ENCODE measurements around the gene LRRC56.

The LRRC56 gene

GRCh38 chr11:506238-506994, 30.9 kb upstream of the LRRC56 start (continued):
- TF ChIP-seq ZNF580 (tag by site-specific recombination; IDR thresholded peaks at IDR 0.05): peak; percentile 89
- TF ChIP-seq PBX3 (CRISPR knock-in tag; IDR thresholded peaks at IDR 0.05): 0 out of 2 replicates have a peak, but pooled peaks have one; percentile 31
- TF ChIP-seq ZNF138 (tag by site-specific recombination; IDR thresholded peaks at IDR 0.05; ENCODE audit: borderline replicate concordance): no peak
- peak; percentile 38; the same call in 1 of the 2 replicates for TF ChIP-seq GLIS1 (tag by site-specific recombination; IDR thresholded peaks at IDR 0.05)
- TF ChIP-seq ZNF596 (tag by site-specific recombination; IDR thresholded peaks at IDR 0.05): no peak
- TF ChIP-seq ZNF514 (tag by site-specific recombination; IDR thresholded peaks at IDR 0.05): no peak
- TF ChIP-seq ZNF426 (tag by site-specific recombination; IDR thresholded peaks at IDR 0.05): no peak
- TF ChIP-seq KLF7 (tag by site-specific recombination; IDR thresholded peaks at IDR 0.05; ENCODE audit: borderline replicate concordance): no peak
- no peak for TF ChIP-seq ZNF777 (tag by site-specific recombination; IDR thresholded peaks at IDR 0.05; ENCODE audit: borderline replicate concordance)
- peak; percentile 63 for TF ChIP-seq KLF10 (tag by site-specific recombination; IDR thresholded peaks at IDR 0.05)
- no peak for TF ChIP-seq ZNF837 (tag by site-specific recombination; IDR thresholded peaks at IDR 0.05)
- TF ChIP-seq ZNF248 (tag by site-specific recombination; IDR thresholded peaks at IDR 0.05): no peak
- no peak for TF ChIP-seq GLI4 (tag by site-specific recombination; IDR thresholded peaks at IDR 0.05)
- TF ChIP-seq ZBTB21 (tag by site-specific recombination; IDR thresholded peaks at IDR 0.05): 0 out of 2 replicates have a peak, but pooled peaks have one; percentile 51
- TF ChIP-seq SALL2 (tag by site-specific recombination; IDR thresholded peaks at IDR 0.05; ENCODE audit: borderline replicate concordance): no peak
- TF ChIP-seq ZBTB11 (tag by site-specific recombination; conservative IDR thresholded peaks at IDR 0.05; ENCODE audit: low read depth): peak; percentile 70
- no peak for TF ChIP-seq OVOL3 (tag by site-specific recombination; IDR thresholded peaks at IDR 0.05)

DNA sequence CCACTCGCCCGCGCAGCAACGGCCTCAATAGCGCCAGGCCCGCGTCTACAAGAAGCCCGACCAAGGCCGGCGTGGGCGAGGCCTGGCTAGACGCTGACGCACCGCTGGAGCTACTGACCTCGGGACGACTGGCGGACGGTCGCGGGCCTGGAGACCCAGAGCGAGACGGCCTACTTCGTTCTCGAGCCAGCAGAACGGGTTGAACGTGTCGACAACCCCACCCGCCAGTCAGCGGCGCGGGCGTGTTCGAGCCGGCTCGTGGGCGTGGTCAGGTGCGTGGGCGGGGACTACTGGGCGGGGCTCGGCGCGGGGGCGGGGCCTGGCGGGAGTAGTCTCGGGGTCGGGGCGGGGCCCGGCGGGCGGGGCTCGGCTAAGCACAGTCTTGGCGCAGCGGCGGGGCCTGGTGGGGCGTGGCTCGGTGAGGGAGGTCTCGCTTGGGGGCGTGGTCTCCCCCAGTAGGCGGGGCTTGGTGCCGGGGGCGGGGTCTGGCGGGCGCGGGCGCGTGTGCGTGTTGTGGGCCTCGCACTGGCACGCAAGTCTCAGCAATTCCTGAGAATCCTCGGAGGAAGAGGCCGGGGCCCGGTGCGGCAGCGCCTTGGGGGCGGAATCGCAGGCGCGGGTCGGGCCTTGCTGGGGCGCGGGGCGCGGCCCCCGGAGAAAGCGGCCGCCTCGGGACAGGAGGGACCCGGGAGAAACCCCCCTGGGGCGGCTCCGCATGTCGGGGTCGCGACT, 30.2 kb upstream of the LRRC56 start, which contains the start of gene RNH1:
Gene RNH1, minus strand, starts transcription at position 248 of the 732 bp plus-strand sequence. CDS start 5,080 bp downstream, outside the sequence.
- ChIA-PET POLR2A (interaction anchor here (0.9 to 1.9 kb wide), 14 partner anchors 9 to 312 kb away, joined by 3 to 11 read pairs (median 4); partner anchors contain the start of genes BET1L, HRAS, PHRF1 and PNPLA2), CTCF (interaction anchor here (0.5 to 2.0 kb wide), 4 partner anchors 11 to 57 kb away, joined by 3 to 8 read pairs (median 4); partner anchors contain the start of gene PTDSS2)
- Histone ChIP-seq H3K4me3 (ENCODE audit: low read depth, low read length) (peak within 1 kb of the TSS; percentile 90), H3K36me3 (ENCODE audit: control insufficient read depth in 2 of 2, insufficient read depth in 1 of 2, low read length in 2 of 2) (peaks cover 0 to 19% of the 10 kb centered on the region in 2 experiments; a peak in 1 of 3 replicates), H3K4me1 (ENCODE audit: control insufficient read depth, insufficient read depth, low read length) (no peaks in the 10 kb centered on the region), H3K9me3 (ENCODE audit: control insufficient read depth, insufficient read depth, low read depth, low read length) (no peaks in the 10 kb centered on the region), H3K27ac (ENCODE audit: extremely low read depth, low read depth, low read length) (peak within 1 kb of the TSS; percentile 85)
- TF ChIP-seq ZNF585B (tag by site-specific recombination; IDR thresholded peaks at IDR 0.05) (no peak), ZNF768 (tag by site-specific recombination; IDR thresholded peaks at IDR 0.05) (no peak), ZNF548 (tag by site-specific recombination; IDR thresholded peaks at IDR 0.05) (no peak), ZNF654 (tag by site-specific recombination; IDR thresholded peaks at IDR 0.05; ENCODE audit: low read depth) (no peak), GLI4 (tag by site-specific recombination; IDR thresholded peaks at IDR 0.05) (no peak), ZNF792 (tag by site-specific recombination; IDR thresholded peaks at IDR 0.05) (no peak), KLF7 (tag by site-specific recombination; IDR thresholded peaks at IDR 0.05; ENCODE audit: borderline replicate concordance) (0 out of 2 replicates have a peak, but pooled peaks have one; percentile 39)
- TF ChIP-seq, protein P1, sequence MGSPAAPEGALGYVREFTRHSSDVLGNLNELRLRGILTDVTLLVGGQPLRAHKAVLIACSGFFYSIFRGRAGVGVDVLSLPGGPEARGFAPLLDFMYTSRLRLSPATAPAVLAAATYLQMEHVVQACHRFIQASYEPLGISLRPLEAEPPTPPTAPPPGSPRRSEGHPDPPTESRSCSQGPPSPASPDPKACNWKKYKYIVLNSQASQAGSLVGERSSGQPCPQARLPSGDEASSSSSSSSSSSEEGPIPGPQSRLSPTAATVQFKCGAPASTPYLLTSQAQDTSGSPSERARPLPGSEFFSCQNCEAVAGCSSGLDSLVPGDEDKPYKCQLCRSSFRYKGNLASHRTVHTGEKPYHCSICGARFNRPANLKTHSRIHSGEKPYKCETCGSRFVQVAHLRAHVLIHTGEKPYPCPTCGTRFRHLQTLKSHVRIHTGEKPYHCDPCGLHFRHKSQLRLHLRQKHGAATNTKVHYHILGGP (tag by site-specific recombination; IDR thresholded peaks at IDR 0.05): no peak
- TF ChIP-seq, protein P2, sequence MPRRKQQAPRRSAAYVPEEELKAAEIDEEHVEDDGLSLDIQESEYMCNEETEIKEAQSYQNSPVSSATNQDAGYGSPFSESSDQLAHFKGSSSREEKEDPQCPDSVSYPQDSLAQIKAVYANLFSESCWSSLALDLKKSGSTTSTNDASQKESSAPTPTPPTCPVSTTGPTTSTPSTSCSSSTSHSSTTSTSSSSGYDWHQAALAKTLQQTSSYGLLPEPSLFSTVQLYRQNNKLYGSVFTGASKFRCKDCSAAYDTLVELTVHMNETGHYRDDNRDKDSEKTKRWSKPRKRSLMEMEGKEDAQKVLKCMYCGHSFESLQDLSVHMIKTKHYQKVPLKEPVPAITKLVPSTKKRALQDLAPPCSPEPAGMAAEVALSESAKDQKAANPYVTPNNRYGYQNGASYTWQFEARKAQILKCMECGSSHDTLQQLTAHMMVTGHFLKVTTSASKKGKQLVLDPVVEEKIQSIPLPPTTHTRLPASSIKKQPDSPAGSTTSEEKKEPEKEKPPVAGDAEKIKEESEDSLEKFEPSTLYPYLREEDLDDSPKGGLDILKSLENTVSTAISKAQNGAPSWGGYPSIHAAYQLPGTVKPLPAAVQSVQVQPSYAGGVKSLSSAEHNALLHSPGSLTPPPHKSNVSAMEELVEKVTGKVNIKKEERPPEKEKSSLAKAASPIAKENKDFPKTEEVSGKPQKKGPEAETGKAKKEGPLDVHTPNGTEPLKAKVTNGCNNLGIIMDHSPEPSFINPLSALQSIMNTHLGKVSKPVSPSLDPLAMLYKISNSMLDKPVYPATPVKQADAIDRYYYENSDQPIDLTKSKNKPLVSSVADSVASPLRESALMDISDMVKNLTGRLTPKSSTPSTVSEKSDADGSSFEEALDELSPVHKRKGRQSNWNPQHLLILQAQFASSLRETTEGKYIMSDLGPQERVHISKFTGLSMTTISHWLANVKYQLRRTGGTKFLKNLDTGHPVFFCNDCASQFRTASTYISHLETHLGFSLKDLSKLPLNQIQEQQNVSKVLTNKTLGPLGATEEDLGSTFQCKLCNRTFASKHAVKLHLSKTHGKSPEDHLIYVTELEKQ (tag by site-specific recombination; IDR thresholded peaks at IDR 0.05; ENCODE audit: borderline replicate concordance): no peak

All from HEK293 (cell line).